Ovary (tissue), 3 donors: ENCODE measurements around the gene DND1.

Source experiments
- CTCF ChIP-seq, 3 donors: fragments of 450-650 bp in 2 of 3; fragments of 200-600 bp in 1 of 3; IDR thresholded peaks; one replicate each; pipeline versions ENCODE4 v1.5.1 to v1.8.0; 2016 to 2022; ENCODE audit warnings: antibody characterized with exemption in 3 of 3, mild to moderate bottlenecking in 1 of 3
- EP300 ChIP-seq: sonication (generic); formaldehyde crosslinking; IDR thresholded peaks from one replicate; pipeline ENCODE4 v1.6.1; 2017; ENCODE audit warnings: antibody characterized with exemption
- POLR2A ChIP-seq: fragments of 450-650 bp; IDR thresholded peaks from one replicate; pipeline ENCODE4 v1.6.1; 2017; ENCODE audit warnings: antibody characterized with exemption, mild to moderate bottlenecking, moderate library complexity
- donor health status: DM: no; HTN: no; CAD: no.

- TF ChIP-seq POLR2A, result no peak
- TF ChIP-seq EP300, result no peak
- no peak for TF ChIP-seq CTCF (IDR thresholded peaks at IDR 0.05)
These were observed 1.8 kb downstream of the DND1 start for GRCh38 chr5:140671472-140672125.
